ENCODE measurements around the gene DOCK4. TPM values are rescaled to one million over a fixed set of nuclear protein-coding genes. Genes with fewer than 3 reads are reported as not detected.

DOCK4 gene
- total RNA-seq, 1 experiment from 2014 or later: 12.7 TPM

DNA sequence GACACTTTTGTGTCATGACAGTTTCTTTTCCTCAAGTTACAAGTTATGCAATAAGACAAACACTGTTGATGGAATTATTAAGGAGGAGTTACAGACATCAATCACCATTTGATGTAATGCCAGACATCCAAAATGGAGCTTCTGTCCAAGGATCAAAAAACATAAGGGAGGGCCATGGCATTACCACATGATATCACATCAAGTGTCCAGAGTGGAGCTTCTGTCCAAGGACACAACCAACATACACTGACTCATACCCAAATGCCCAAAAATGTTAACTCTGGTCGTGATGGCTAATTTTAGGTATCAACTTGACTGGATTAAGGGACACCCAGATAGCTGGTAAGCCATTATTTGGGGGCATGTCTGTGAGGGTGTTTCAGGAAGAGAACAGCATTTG is 140.4 kb downstream of the DOCK4 start:
- in situ Hi-C loops (cut with HindIII; ENCODE audit: low pct_unique_long_range_greater_than_20kb, low sequenced_read_pairs): no loop called here
- no peak for DNase-seq (ENCODE audit: low read depth, low spot score)

DNA sequence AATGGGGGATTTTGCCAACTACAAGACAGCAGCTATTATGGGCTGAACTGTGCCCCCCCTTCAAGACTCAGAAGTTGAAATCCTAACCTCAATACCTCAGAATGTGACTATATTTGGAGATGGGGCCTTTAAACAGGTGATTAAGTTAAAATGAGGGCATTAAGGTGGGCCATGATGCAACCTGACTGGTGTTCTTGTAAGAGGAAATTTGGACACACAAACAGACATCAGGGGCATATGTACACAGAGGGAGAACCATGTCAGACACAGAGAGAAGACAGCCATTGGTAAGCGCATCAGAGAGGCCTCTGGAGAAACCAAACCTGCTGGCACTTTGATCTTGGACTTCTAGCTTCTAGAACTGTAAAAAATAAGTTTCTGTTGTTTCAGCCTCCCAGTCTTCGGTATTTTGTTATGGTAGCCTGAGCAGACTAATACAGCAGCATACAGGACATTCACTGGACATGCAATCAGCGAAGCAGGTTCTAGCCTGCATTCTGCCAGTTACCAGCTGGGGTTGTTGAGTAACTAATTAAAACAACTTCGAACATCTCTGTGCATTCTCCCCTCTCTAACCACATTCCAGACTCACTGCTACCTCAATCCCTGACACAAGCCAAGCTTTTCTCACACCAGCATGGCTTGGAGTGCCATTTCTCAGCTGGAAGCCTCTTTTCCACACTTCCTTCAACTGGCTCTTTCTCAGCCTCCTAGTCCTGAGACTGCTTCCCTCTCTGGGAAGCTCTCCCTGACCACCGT is 141.4 kb downstream of the DOCK4 start:
- in situ Hi-C loops (cut with HindIII; ENCODE audit: low pct_unique_long_range_greater_than_20kb, low sequenced_read_pairs): no loop called here
- DNase-seq (ENCODE audit: low read depth, low spot score): no peak

DNA sequence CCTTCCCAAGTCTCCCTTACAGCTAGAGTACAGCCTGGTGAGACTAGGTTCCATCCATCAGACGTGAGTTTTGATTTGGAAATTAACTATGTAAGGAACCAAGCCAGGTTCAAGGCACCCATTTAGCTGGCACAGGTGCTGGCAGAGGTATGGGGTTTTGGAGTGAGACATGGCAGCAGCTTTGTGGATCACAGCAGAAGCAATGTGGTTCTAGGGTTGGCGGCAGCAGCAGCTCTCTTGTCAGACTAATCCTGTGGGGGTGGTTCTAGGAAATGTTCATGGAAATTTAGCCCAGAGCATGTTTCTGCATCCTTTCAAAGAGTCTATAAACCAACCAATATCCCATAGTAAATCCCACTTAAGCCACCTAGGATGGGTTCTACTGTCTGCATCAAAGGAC is 142.2 kb downstream of the DOCK4 start:
- no peak for DNase-seq (ENCODE audit: low read depth, low spot score)
- in situ Hi-C loops (cut with HindIII; ENCODE audit: low pct_unique_long_range_greater_than_20kb, low sequenced_read_pairs): no loop called here

DNA sequence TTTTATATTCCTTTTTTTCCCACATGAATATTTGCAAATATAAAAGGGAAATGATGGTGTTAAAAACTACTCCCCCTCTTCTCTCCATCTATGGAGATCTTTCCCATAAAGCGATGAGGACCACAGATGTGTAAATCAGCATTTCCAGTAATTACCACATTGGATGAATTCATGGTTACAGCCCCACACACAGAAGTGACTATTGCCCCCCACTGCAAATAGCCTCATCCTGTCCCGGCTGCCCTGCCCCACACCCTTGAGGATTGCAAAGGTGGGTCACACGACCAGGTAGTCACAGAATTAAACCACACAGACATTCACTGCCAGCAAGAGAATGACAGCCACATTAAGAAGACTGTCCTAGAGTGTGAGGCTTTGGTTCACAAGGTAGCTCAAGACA is 145.1 kb downstream of the DOCK4 start:
- in situ Hi-C loops (cut with HindIII; ENCODE audit: low pct_unique_long_range_greater_than_20kb, low sequenced_read_pairs): no loop called here
- no peak for DNase-seq (ENCODE audit: low read depth, low spot score)

DNA sequence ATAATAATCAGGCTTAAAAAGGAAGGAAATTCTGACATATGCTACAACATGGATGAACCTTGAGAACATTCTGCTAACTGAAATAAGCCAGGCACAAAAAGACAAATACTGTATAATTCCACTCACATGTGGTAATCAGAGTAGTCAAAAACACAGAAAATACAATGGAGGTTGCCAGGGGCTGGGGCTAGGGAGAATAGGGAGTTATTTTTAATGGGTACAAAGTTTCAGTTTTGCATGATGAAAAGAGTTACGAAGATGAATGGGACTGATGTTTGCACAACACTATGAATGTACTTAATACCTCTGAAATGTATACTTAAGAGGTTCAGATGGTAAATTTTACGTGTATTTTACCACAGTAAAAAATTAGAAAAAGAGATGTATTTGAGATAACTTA is 145.6 kb downstream of the DOCK4 start:
- in situ Hi-C loops (cut with HindIII; ENCODE audit: low pct_unique_long_range_greater_than_20kb, low sequenced_read_pairs): no loop called here

DNA sequence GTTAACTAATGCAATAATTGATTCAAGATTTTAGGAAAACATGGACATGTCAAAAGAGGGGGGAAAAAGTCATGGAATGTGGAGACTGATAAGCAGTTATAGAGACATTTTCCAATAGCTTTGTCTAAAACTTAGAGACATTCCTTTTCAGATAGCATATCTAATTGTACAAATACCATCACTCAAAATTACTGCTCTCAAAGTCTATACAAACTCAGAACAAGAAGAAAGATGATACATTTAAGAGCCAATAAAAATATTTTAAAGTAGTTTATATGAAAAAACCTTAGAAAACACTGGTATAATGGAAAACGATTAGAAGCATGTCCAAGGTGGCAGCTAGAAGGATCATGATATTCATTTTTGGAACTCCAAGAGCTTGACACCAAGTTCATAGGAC is 146.5 kb downstream of the DOCK4 start:
- in situ Hi-C loops (cut with HindIII; ENCODE audit: low pct_unique_long_range_greater_than_20kb, low sequenced_read_pairs): no loop called here
- DNase-seq (ENCODE audit: low read depth, low spot score): no peak

More for the DNA sequence above, 145.6 kb downstream of the DOCK4 start:
- no peak for DNase-seq (ENCODE audit: low read depth, low spot score)

DNA sequence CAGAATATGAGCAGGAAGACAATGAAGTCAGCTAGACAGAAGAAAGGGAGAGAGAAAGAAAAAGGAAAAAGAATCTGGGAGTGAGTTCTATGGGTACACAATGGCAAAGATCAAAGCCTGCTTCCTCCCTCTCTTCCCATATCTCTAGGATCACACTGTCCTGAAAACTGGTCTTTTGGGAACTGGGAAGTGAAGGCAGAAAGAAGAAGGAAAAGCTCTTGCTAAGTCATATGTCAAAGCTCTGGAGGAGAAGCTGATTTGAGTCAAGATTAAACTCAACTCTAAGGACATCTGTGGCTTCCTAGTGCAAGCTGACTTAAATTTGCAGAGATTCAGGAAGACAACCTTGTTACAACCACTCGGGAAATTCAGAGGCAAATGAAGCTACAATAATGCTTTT is 147.5 kb downstream of the DOCK4 start:
- in situ Hi-C loops (cut with HindIII; ENCODE audit: low pct_unique_long_range_greater_than_20kb, low sequenced_read_pairs): no loop called here
- DNase-seq (ENCODE audit: low read depth, low spot score): no peak

DNA sequence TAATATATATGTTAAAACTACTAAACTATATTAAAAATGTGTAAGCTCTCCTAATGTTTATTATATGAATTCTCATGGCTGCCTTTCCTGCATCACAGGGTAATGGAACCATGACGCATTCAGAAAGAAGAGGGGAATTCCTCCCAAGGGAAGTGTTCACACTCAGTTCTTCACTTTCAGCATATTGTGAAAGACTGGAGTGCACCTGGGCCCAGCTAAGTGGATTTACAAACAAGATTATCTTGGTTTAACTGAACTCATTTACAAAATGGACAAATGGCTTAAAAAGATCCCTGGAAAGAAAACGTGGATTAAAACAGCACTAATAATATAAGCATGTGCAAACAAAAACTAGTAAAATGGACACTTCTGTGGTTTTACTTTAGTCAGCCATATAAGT is 149.8 kb downstream of the DOCK4 start:
- no peak for DNase-seq (ENCODE audit: low read depth, low spot score)

DNA sequence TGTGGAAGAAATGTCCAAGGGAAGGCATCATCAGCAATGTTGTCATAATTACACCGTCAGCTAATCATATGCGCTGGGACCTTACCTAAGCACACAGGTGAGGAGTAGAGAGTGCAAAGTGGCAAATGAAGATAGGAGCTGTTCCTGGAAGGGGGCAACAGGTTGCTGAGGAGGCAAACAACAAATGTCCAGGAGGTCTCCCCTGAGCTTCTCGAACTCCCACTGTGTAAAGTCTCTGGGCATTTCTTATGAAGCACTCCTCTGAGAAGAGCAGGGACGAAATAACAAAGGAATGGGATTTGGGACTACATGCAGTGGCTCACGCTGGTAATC is 152.5 kb downstream of the DOCK4 start:
- no peak for DNase-seq (ENCODE audit: low read depth, low spot score)
- in situ Hi-C loops (cut with HindIII; ENCODE audit: low pct_unique_long_range_greater_than_20kb, low sequenced_read_pairs): no loop called here

More for the DNA sequence above, 149.8 kb downstream of the DOCK4 start:
- in situ Hi-C loops (cut with HindIII; ENCODE audit: low pct_unique_long_range_greater_than_20kb, low sequenced_read_pairs): no loop called here

DNA sequence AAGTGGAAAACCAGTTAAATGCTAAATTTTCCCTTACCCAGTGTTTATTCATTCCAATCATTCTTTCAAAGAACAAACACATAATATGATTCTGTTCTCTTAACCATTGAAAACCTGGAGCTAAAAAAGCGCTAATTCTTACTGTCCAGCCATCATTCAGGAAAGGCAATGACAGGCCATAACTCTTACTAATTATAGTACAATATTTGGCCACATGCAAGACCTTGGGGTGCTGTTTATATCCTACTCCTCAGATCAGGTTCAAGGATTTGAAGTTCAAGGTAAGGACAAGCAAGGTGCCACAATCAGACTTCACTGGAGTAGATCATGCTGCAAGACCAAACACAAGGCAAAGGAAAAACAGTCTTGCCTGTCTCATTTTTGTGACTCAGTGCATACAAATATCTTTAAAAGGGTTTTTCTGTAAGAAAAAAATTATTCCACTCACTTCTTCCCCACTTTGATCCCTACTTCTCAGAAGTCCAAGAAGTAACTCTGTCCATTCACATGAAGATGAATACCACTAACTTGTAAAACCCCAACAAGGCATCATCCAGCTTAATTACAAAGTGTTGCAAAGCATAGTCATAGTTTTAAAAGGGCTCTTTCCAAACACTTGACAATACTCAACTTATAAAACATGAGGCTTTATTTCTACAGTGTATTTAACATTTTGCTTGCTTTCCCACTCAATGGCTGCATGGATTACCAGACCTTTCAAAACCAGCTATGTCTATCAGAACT is 153.0 kb downstream of the DOCK4 start:
- DNase-seq (ENCODE audit: low read depth, low spot score): no peak
- in situ Hi-C loops (cut with HindIII; ENCODE audit: low pct_unique_long_range_greater_than_20kb, low sequenced_read_pairs): no loop called here

DNA sequence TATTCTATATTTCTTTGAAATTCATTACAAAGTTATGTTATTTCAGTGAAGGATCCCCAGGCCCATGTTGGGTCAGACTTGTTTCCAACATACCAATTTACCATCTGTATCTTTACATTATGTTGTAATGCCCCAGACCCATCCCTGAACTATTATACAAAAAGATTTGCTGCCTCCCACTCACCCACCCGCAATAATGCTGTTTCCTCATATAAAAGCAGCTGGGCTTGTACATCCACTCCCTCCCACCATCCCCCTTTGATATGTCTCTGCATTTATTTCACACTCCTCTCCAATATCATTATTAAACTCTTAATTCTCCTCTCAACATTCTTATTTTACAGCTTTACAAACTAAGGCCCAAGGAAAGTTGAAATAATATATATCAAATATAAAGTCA is 153.7 kb downstream of the DOCK4 start:
- DNase-seq (ENCODE audit: low read depth, low spot score): no peak
- in situ Hi-C loops (cut with HindIII; ENCODE audit: low pct_unique_long_range_greater_than_20kb, low sequenced_read_pairs): no loop called here

DNA sequence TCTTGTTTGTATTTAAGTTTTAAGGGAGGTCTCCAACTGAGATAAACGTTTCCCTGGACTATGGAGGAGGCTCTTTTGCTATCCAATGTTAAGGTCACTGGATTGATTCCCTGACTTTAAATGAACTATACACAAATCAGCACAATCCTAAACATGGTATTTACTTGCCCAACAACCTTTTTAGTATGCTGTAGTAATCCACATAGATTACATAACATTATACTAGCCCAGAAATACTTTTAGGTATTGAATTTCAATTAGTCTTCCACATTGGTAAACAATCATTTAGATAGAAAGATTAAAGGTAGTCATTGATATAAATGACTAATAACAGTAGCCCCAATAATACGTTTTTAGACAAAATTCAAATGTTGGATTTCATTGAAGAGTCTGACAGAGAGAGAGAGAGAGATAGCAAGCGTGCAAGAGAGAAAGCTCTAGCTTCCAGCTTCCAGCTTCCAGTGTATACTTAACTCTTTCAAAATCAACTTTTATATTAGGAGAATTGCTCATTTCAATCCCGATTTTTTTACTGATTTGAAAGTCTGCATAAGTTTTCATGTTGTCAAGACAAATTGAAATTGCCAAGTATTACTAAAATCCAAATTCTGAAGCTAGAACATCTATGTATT is 155.8 kb downstream of the DOCK4 start:
- in situ Hi-C loops (cut with HindIII; ENCODE audit: low pct_unique_long_range_greater_than_20kb, low sequenced_read_pairs): no loop called here
- DNase-seq (ENCODE audit: low read depth, low spot score): no peak

DNA sequence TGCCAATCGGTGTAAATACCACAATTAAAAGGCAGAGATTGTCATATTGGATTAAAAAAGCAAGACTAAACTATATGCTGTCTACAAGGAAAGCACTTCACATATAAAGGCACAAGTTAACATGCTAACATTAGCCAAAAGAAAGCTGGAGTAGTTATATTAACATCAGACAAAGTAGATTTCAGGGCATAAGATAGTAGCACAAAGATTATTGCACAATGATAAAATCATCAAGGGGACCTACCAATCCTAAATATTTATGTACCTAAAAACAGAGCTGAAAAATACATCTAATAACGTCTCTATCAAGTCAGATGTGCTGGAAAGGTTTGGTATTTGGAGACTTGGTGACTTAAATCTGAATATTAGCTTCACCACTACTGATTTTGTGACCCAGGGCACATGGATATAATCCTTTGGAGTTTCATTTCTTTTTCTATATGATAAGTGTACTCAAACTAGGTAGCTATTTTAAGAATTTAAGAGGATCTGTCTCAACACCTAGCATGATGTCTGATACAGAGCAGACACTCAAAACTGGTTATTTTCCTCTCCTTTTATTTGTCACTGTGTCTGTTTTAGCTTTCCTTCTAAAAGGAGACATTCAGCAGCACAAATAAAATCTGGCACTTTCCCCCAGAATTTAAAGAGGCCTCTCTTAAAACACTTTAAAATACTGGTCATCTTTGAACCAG is 156.5 kb downstream of the DOCK4 start:
- no peak for DNase-seq (ENCODE audit: low read depth, low spot score)
- in situ Hi-C loops (cut with HindIII; ENCODE audit: low pct_unique_long_range_greater_than_20kb, low sequenced_read_pairs): no loop called here

DNA sequence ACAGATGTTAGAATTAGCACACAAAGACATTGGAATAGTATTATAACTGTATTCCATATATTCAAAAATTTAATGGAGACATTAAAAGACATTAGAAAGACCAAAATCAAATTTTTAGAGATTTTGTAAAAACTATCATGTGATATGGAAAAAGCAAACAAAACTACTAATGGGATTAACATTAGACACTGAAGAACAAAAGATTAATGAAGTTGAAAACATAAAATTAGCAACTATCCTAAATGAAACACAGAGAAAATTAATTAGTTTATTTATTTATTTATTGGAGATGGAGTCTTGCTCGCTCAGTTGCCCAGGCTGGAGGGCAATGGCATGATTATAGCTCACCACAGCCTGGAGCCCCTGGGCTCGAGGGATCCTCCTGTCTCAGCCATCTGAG is 158.8 kb downstream of the DOCK4 start:
- in situ Hi-C loops (cut with HindIII; ENCODE audit: low pct_unique_long_range_greater_than_20kb, low sequenced_read_pairs): no loop called here
- no peak for DNase-seq (ENCODE audit: low read depth, low spot score)

DNA sequence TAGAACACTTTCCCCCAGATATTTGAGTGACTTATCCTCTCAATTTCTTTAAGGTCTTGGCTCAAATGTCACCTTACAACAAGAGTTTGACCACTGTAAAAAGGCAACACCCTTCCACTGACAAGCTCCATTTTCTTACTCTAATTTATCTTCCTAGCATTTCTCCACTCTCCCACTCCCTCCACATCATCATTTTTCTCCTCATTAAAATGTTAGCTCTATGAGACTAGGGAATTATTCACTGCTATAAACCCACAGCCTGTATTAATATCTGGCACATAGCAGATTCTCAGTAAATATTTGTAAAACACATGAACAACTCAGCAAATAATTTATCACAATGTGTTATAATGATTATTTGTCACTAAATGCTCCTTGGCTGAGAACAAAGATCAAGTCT is 161.0 kb downstream of the DOCK4 start:
- in situ Hi-C loops (cut with HindIII; ENCODE audit: low pct_unique_long_range_greater_than_20kb, low sequenced_read_pairs): no loop called here

DNA sequence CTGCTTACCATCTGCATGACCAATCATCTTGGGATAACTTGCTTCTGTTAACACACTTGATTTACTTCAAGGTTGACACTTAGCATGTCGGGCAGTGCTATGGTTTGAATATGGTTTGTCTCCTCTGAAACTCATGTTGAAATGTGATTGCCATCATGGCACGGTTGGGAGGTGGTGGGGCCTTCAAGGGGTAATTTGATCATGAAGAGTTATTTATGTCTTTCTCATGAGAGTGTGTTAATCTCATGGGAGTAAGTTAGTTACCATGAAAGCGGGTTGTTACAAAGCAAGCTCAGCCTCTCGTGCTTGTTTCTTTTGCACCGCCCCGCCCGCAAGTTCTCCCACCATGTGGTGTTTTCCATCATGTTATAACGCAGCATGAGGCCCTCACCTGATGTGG is 163.6 kb downstream of the DOCK4 start:
- in situ Hi-C loops (cut with HindIII; ENCODE audit: low pct_unique_long_range_greater_than_20kb, low sequenced_read_pairs): no loop called here
- DNase-seq (ENCODE audit: low read depth, low spot score): no peak

More for the DNA sequence above, 161.0 kb downstream of the DOCK4 start:
- DNase-seq (ENCODE audit: low read depth, low spot score): no peak

DNA sequence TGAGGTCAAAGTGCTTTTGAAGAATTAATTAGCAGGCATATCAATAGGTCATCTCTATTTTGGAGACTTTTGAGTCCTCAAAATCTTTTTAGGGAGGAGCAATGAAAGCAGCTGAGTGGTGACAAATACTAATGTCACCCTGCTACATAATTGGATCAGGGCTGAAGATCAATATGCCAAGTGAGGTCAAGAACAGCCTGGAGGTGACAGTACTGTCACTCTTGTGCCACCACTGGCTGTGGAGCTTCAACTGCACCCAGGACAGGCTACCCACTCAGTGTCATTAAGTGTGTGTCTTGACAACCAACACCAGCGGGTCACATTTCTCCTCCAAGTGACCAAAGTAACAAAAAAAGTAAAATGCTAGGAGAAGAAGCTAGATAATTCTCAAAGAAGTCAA is 167.8 kb downstream of the DOCK4 start:
- in situ Hi-C loops (cut with HindIII; ENCODE audit: low pct_unique_long_range_greater_than_20kb, low sequenced_read_pairs): no loop called here
- no peak for DNase-seq (ENCODE audit: low read depth, low spot score)

DNA sequence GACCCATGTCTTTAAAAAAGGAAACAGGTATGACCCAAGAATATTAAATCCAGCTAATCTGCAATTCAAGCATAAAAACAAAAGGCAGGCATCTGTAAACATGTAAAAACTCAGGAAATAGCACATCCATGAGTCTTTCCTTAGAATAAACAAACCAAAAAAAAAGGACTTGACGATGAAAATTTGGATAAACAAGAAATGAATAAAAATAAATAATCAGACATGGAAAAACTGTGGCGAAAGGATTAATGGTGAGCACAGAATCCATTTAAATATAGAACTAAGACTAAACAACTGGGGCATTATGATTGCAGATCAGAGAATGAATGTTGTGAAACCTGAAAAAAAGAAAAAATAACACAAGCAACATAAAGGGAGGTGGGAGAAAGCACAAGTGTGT is 170.1 kb downstream of the DOCK4 start:
- in situ Hi-C loops (cut with HindIII; ENCODE audit: low pct_unique_long_range_greater_than_20kb, low sequenced_read_pairs): no loop called here
- DNase-seq (ENCODE audit: low read depth, low spot score): no peak
